HG03280 (cell line): Measurements from ENCODE around the gene CSN3.

Source experiments
- ATAC-seq: cut with Tn5 transposase; IDR thresholded peaks from one replicate; pipeline ENCODE4 v1.9.1; 2021; ENCODE audit warnings: mild to moderate bottlenecking, moderate library complexity; ENCODE audit not compliant: unreplicated experiment

Gene CSN3

GRCh38 chr4:70291341-70291740 is 48.9 kb downstream of the CSN3 start:
- no peak for ATAC-seq

- no peak for ATAC-seq
Measured at GRCh38 chr4:70297576-70297975, 55.2 kb downstream of the CSN3 start.

GRCh38 chr4:70298051-70298450 is 55.7 kb downstream of the CSN3 start:
- no peak for ATAC-seq

- ATAC-seq: no peak
Measured at GRCh38 chr4:70299643-70300042, 57.2 kb downstream of the CSN3 start.

- ATAC-seq: no peak
Measured at GRCh38 chr4:70300215-70300614, 57.8 kb downstream of the CSN3 start.
